Duodenal mucosa (tissue), 2 donors: ENCODE data around the gene FIS1.
"Not testable (repeated sequence)": the region's sequence is repeated elsewhere in the genome, so short reads cannot be mapped to it uniquely, and the experiment has no call there.

Experiments
- H3K27ac ChIP-seq: one replicate; pipeline ENCODE4 v1.7.0; 2013; ENCODE audit warnings: low read depth, low read length
- H3K27me3 ChIP-seq, 2 donors: one replicate each; pipeline ENCODE4 v1.7.0; 2013; ENCODE audit warnings: low read length in 2 of 2, control low read depth in 1 of 2; ENCODE audit not compliant: insufficient read depth in 2 of 2, control insufficient read depth in 1 of 2
- H3K36me3 ChIP-seq, 2 donors: one replicate each; pipeline ENCODE4 v1.7.0; 2013; ENCODE audit warnings: low read length in 2 of 2, control low read depth in 1 of 2; ENCODE audit not compliant: insufficient read depth in 2 of 2, control insufficient read depth in 1 of 2
- H3K4me1 ChIP-seq, 2 donors: one replicate each; pipeline ENCODE4 v1.7.0; 2013; ENCODE audit warnings: low read length in 2 of 2, control low read depth in 1 of 2; ENCODE audit not compliant: insufficient read depth in 2 of 2, control insufficient read depth in 1 of 2
- H3K4me3 ChIP-seq, 2 donors: one replicate each; pipeline ENCODE4 v1.7.0; 2013; ENCODE audit warnings: low read length in 2 of 2, low read depth in 1 of 2
- H3K9ac ChIP-seq, 2 donors: one replicate each; pipeline ENCODE4 v1.7.0; 2013; ENCODE audit warnings: low read length in 2 of 2, low read depth in 1 of 2
- H3K9me3 ChIP-seq, 2 donors: one replicate each; pipeline ENCODE4 v1.7.0; 2013; ENCODE audit warnings: low read length in 2 of 2, control low read depth in 1 of 2; ENCODE audit not compliant: control insufficient read depth in 1 of 2

Gene FIS1

GRCh38 chr7:101244375-101245146 lies at the start of gene FIS1:
TSS of gene FIS1 (minus strand) at chr7:101245081. CDS start at chr7:101245004, 77 bp downstream.
- Histone ChIP-seq H3K27me3 (no peaks in the 10 kb centered on the region), H3K9ac (peak within 1 kb of the TSS; percentile 88 to 94), H3K4me1 (peaks cover 23 to 25% of the 10 kb centered on the region in 2 donors), H3K9me3 (no peaks in the 10 kb centered on the region), H3K36me3 (peaks cover 0 to 17% of the 10 kb centered on the region in 2 donors), H3K27ac (peak within 1 kb of the TSS; percentile 99), H3K4me3 (peak within 1 kb of the TSS; percentile 87 to 97)

DNA sequence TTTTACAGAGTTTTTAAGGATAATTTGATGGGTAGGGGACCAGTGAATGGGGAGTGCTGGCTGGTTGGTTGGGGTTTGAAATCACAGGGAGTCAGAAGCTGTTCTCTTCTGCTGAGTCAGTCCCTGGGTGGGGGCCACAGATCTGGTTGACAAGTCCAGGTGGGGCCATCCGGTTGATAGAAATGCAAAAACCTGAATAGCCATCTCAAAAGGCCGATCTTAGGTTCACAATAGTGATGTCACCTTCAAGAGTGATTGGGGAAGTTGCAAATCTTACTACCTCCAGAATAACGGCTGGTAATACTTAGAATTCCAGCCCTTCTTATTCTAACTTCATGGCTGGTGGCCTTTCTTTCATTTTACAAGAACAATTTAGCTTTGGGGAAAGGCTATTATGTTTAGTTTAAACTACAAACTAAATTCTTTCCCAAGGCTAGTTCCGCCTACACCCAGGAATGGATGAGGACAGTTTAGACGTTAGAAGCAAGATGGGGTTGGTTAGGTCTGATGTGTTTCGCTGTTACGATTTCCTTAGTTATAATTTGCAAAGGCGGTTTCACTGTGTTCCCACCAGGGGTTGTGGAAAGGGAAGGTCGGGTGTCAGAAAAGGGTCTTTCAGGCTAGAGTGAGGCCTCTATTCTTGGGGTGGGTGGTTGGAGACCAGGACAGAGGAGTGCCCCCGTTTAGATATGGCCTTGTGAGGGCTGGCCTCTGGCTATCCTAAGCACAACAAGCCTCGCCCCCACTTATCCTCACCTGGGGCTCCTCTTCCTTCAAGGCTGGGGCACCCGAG lies 49.4 kb upstream of the FIS1 start:
- H3K36me3 ChIP-seq: no peaks in the 10 kb centered on the region
- no peak overlapping the region for H3K4me3 ChIP-seq
- H3K27me3 ChIP-seq: peaks cover 9 to 10% of the 10 kb centered on the region in 2 donors
- H3K4me1 ChIP-seq: no peaks in the 10 kb centered on the region
- H3K9me3 ChIP-seq: no peaks in the 10 kb centered on the region
- H3K27ac ChIP-seq: no peak overlapping the region
- H3K9ac ChIP-seq: no peak overlapping the region

GRCh38 chr7:101293069-101294021 lies 48.5 kb upstream of the FIS1 start:
- not testable (repeated sequence) for H3K4me1 ChIP-seq, H3K9ac ChIP-seq, H3K4me3 ChIP-seq, H3K36me3 ChIP-seq, H3K27ac ChIP-seq, H3K9me3 ChIP-seq, H3K27me3 ChIP-seq

DNA sequence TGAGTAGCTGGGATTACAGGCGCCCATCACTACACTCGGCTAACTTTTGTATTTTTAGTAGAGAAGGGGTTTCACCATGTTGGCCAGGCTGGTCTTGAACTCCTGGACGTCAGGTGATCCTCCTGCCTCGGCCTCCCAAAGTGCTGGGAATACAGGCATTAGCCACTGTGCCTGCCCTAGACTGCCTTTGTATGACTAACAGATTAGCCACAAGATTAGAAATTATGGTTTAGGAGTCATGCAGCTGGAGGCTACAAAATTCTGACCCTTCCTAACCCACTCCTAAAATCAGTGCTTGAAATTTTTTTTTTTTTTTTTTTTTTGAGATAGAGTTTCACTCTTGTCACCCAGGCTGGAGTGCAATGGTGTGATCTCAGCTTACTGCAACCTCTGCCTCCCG lies 47.7 kb upstream of the FIS1 start:
- H3K4me3 ChIP-seq, H3K9ac ChIP-seq, H3K27me3 ChIP-seq, H3K9me3 ChIP-seq, H3K4me1 ChIP-seq, H3K36me3 ChIP-seq, H3K27ac ChIP-seq: not testable (repeated sequence)

- not testable (repeated sequence) for H3K27me3 ChIP-seq, H3K4me1 ChIP-seq, H3K9me3 ChIP-seq, H3K27ac ChIP-seq, H3K9ac ChIP-seq, H3K4me3 ChIP-seq, H3K36me3 ChIP-seq
Observed at GRCh38 chr7:101290186-101291037, 45.5 kb upstream of the FIS1 start.

DNA sequence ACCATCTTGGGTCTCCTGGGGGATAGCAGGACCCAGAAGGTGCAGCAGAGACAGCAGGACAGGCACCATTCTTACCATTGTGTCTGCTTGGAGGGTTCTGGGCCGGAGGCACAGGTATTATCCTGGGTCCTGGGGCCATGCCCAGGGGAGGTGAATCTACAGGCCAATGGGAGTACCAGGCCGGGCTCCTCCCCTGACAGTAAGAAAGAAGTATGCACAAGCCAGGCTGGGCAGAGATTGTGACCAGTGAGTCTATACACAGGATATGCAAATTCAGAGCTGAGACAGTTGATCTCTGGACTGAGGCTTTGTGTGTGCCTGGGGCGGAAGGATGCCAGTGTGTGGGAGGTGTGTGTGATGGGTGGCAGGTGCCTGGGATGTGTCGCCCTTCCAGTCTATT lies 44.8 kb upstream of the FIS1 start:
- H3K36me3 ChIP-seq, H3K9me3 ChIP-seq, H3K4me3 ChIP-seq, H3K27ac ChIP-seq, H3K4me1 ChIP-seq, H3K27me3 ChIP-seq, H3K9ac ChIP-seq: not testable (repeated sequence)

GRCh38 chr7:101288439-101288838 lies 43.6 kb upstream of the FIS1 start:
- peaks cover 0 to 3% of the 10 kb centered on the region in 2 donors for H3K27me3 ChIP-seq
- H3K9ac ChIP-seq: no peak overlapping the region
- no peak overlapping the region for H3K27ac ChIP-seq
- H3K4me1 ChIP-seq: no peaks in the 10 kb centered on the region
- no peak overlapping the region for H3K4me3 ChIP-seq
- no peaks in the 10 kb centered on the region for H3K9me3 ChIP-seq
- no peaks in the 10 kb centered on the region for H3K36me3 ChIP-seq

DNA sequence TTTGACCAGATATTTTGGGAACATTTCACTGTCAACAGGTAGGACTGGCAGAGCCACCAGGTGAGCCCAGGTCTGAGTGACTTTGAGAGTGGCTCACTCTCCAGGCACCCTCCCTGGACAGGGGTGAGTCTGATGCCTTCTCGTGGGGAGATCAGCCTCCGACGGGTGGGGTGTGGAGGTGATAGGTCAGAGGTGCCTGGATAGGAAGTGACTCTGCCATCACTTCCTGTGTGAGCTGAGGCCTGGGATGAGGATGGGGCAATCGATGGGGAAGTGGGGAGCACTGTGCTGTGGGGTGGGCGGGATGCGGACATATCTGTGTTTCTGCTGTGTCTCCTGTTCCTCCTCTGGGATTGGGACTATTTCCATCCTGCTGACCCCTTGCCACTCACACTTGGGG lies 42.2 kb upstream of the FIS1 start:
- Histone ChIP-seq H3K36me3 (no peaks in the 10 kb centered on the region), H3K4me1 (peaks cover 0 to 4% of the 10 kb centered on the region in 2 donors), H3K9ac (no peak overlapping the region), H3K27ac (no peak overlapping the region), H3K9me3 (no peaks in the 10 kb centered on the region), H3K4me3 (no peak overlapping the region), H3K27me3 (peaks cover 0 to 1% of the 10 kb centered on the region in 2 donors)

DNA sequence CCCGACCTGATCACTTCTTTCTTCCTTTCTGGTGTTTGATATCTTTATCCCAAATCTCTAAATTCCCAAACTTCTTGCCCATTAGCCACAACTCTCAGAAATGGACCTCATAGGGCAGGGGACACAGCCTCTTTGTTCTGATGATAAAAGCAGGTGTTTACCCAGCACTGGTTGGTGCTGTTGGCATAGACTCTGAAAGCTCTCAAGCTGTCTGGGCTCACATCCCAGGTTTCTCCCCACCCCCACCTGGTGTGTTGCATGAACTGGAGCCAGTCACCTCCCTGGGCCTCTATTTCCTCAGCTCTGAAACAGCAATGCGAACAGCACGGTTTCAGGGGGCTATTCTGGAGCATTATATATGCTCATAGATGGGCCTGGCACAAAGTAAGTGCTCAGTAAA lies 41.0 kb upstream of the FIS1 start:
- not testable (repeated sequence) for H3K4me1 ChIP-seq, H3K36me3 ChIP-seq, H3K9me3 ChIP-seq, H3K27me3 ChIP-seq, H3K4me3 ChIP-seq, H3K27ac ChIP-seq, H3K9ac ChIP-seq
